GM10248 (cell line): ENCODE measurements around the gene RMDN3.

Experiments
- CTCF ChIA-PET: fragments of 300-600 bp; sonication (Branson Sonifier 250); formaldehyde crosslinking; extraction: SDS; loops from one replicate; lab custom pipeline; 2021; ENCODE audit warnings: antibody characterized with exemption; lab: Yijun Ruan, JAX
- POLR2A ChIA-PET: fragments of 350-650 bp; sonication (Branson Sonifier 250); formaldehyde crosslinking; extraction: SDS; loops from one replicate; lab custom pipeline; 2020; ENCODE audit warnings: antibody characterized with exemption; lab: Yijun Ruan, JAX
- DNase-seq: peaks from one replicate; pipeline ENCODE4 v3.0.0; 2012; ENCODE audit errors: extremely low spot score
- TF ChIP-seq, protein P1 (sequence below): IDR thresholded peaks from 2 replicates; pipeline ENCODE4 v1.5.1; 2012; ENCODE audit warnings: mild to moderate bottlenecking, low read depth; ENCODE audit errors: extremely low read depth, missing control alignments, control extremely low read depth

The RMDN3 gene

DNA sequence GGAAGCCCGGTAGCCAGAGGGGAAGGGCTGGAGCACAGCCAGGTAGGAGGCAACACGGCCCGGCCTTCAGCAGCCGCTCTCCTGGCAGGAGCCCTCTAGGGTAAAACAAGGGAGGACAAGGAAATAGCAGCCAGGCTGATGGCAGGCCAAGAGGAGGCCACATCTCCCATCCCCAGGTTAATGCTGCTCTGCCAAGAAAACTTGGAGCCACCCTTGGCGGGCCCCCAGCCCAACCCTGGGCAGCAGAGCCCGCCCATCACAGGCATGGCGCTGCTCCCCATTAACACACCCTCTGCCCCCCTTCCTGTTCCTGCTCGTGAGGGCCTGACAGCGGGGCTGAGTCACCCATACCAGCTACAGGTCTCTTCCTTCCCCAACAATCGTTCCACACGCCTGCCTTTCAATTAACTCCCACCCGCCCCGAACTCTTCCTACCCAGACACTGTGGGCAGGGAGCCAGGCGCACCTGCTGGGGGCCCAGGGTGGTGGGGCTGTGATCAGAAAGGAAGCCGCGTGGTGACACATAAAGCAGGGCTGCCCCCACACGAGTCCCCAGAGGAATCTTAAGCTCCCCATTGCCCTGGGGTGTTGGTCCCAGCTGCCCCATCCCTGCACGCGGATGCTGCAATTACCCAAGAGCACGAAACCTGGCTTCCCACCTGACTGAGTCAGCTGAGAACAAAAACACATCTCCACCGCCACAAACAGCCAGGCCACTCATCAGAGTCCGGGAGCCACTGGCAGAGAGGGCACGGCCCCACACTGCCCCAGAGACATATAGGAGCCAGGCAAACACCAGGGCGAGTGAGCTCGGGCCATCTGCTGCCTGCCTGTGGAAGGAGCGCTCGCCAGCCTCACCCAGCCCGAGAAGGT, 14.5 kb upstream of the RMDN3 start, which contains the start of gene C15orf62:
TSS of gene C15orf62 (plus strand) at position 707 of the 873 bp plus-strand sequence. CDS start 516 bp downstream, outside the sequence.
- POLR2A ChIA-PET, result interaction anchor here (1.0 kb wide), 1 partner anchor 74 kb away, joined by 3 read pairs; the partner anchor contains the start of gene RAD51
- TF ChIP-seq, protein P1, sequence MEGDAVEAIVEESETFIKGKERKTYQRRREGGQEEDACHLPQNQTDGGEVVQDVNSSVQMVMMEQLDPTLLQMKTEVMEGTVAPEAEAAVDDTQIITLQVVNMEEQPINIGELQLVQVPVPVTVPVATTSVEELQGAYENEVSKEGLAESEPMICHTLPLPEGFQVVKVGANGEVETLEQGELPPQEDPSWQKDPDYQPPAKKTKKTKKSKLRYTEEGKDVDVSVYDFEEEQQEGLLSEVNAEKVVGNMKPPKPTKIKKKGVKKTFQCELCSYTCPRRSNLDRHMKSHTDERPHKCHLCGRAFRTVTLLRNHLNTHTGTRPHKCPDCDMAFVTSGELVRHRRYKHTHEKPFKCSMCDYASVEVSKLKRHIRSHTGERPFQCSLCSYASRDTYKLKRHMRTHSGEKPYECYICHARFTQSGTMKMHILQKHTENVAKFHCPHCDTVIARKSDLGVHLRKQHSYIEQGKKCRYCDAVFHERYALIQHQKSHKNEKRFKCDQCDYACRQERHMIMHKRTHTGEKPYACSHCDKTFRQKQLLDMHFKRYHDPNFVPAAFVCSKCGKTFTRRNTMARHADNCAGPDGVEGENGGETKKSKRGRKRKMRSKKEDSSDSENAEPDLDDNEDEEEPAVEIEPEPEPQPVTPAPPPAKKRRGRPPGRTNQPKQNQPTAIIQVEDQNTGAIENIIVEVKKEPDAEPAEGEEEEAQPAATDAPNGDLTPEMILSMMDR, result no peak
- peak; percentile 71 for DNase-seq
- CTCF ChIA-PET, result interaction anchor here (0.8 to 5.7 kb wide), 8 partner anchors 9 to 124 kb away, joined by 3 to 45 read pairs (median 3); partner anchors contain the start of gene VPS18

DNA sequence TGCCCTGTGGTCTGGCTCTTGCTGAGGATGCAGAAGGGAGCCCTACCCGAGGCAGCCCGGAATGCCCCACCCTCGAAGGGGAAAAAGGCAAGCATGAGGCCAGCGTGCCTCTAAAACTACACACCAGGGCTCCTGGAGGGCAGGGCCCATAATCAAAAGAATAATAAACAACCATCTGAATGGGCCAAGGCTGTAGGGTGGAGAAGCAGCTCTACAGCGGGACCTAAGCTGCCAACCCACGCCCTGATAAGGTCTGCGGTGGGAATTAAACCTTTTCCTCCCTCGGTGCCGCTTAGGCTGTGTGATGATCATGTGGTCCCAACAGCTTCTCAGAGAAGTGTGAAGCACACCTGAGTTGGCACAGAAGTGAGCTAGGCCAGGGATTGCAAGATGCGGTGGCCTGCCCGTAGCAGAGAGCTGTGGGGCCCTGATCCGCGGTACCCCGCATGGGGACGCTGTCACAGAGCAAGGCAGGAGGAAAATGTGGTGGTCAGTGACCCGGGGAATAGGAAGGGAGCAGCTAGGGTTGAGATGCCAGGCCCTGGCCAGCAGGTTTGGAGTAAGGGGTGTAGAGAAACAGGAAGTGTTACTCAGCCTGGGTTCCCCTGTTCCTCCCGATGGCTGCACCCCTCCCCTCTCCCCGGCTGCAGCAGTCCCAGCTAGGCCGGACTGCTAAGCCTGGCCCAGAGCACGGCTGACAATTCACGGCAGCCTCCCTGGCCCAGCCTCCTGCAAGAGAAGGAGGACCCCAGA, 13.6 kb upstream of the RMDN3 start:
- TF ChIP-seq, protein P1, result no peak
- peak; percentile 45 for DNase-seq
- POLR2A ChIA-PET, result no interaction called here
- CTCF ChIA-PET, result interaction anchor here (1.0 to 5.7 kb wide), 6 partner anchors 10 to 69 kb away, joined by 3 to 45 read pairs (median 9); no protein-coding TSS in a partner anchor

GRCh38 chr15:40767838-40768500, 12.9 kb upstream of the RMDN3 start:
- TF ChIP-seq, protein P1, result no peak
- POLR2A ChIA-PET, result no interaction called here
- CTCF ChIA-PET, result interaction anchor here (0.9 to 5.7 kb wide), 9 partner anchors 9 to 494 kb away, joined by 3 to 45 read pairs (median 3); partner anchors contain the start of gene VPS18
- no peak for DNase-seq

GRCh38 chr15:40766906-40767837, 12.1 kb upstream of the RMDN3 start:
- CTCF ChIA-PET, result interaction anchor here (0.9 to 5.7 kb wide), 11 partner anchors 8 to 493 kb away, joined by 3 to 45 read pairs (median 3); partner anchors contain the start of gene VPS18
- no peak for DNase-seq
- TF ChIP-seq, protein P1, result no peak
- POLR2A ChIA-PET, result no interaction called here

DNA sequence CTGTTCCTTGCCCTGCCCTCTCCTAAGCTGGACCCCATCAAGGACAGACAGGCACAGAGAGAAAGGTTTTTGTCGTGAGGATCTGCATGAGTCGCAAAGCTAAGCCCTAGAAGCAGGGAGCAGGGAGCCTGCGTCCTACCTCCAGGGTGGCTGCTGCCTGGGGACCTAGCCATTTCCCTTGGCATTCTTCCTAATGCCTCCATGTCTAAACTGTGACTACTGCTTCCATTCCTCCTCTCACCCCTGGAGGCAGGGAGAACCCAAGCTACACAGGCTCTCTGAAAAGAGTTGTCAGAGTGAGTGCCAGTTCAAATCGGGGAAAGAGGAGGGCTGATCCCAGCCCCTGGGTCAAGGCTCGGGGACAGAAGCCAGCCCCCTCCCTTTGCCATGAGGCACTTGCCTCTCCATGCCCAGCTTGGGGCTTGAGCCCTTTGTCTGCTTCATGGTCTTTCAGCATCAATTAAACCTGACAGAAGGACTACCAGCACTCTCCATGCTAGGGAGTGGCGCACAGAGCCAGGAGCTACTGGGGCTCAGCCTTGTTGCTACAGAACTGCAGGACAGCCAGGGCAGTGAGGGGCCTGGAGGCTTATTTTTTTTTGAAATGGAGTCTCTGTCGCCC, 11.3 kb upstream of the RMDN3 start:
- DNase-seq, result no peak
- ChIA-PET CTCF (interaction anchor here (0.9 to 5.7 kb wide), 9 partner anchors 13 to 257 kb away, joined by 3 to 45 read pairs (median 4); no protein-coding TSS in a partner anchor), POLR2A (no interaction called here)
- TF ChIP-seq, protein P1, result no peak
